K562 (cell line): ENCODE results near the gene LMF2. TPM values are rescaled to one million over a fixed set of nuclear protein-coding genes. Genes with fewer than 3 reads are reported as not detected.

ENCODE experiments used
- ATAC-seq: fragments of 200-7000 bp; cut with Tn5 transposase; 3 replicates; pipeline ENCODE4 v1.9.1; 2020; ENCODE audit warnings: moderate library complexity
- BruUV-seq: library from RNA; stranded (reverse); fragments of 400-500 nt; replicated peaks from 2 replicates; lab custom pipeline; 2021; lab: Mats Ljungman, UMichigan
- CTCF ChIA-PET: fragments of 300-600 bp; formaldehyde crosslinking; extraction: SDS; loops from one replicate; lab custom pipeline; 2021; ENCODE audit warnings: low intra/inter-chr PET ratio; lab: Yijun Ruan, JAX
- POLR2A ChIA-PET: fragments of 300-600, 350-650 bp; sonication (Branson Sonifier 250); formaldehyde crosslinking; extraction: SDS; loops from one replicate; lab custom pipeline; 2021; ENCODE audit warnings: antibody characterized with exemption, inconsistent platforms; lab: Yijun Ruan, JAX
- DNase-seq, 4 experiments: peaks; one replicate each; pipeline versions ENCODE4 v3.0.0 to v3.0.0-alpha.2; 2011 to 2018; ENCODE audit warnings: low spot score in 3 of 4, mixed read lengths in 3 of 4; ENCODE audit errors: extremely low read depth in 1 of 4
- FAIRE-seq: peaks from 2 replicates; lab custom pipeline; 2011; peaks lifted over from hg19 to GRCh38; lab: Jason Lieb, UNC
- H2AFZ ChIP-seq: 2 replicates; pipeline ENCODE4 v1.6.0; 2011; ENCODE audit warnings: low read depth, low read length, control low read depth, inconsistent platforms
- H3K27ac ChIP-seq: fragments of 200-600 bp; 3 replicates; pipeline ENCODE4 v1.8.0; 2011; ENCODE audit warnings: low read depth, mild to moderate bottlenecking, control low read depth, inconsistent platforms, low read length, moderate library complexity, mixed read lengths; ENCODE audit errors: extremely low read depth
- H3K27me3 ChIP-seq, 2 experiments: fragments of 300-600 bp in 1 of 2; 2 replicates in 1 of 2; 3 replicates in 1 of 2; pipeline versions ENCODE4 v1.6.0 to v1.8.0; 2011; ENCODE audit warnings: inconsistent platforms in 2 of 2, low read length in 2 of 2, mild to moderate bottlenecking in 1 of 2, mixed read lengths in 1 of 2, moderate library complexity in 1 of 2; ENCODE audit not compliant: control insufficient read depth in 2 of 2, insufficient read depth in 2 of 2
- H3K36me3 ChIP-seq: fragments of 300-600 bp; 3 replicates; pipeline ENCODE4 v1.8.0; 2011; ENCODE audit warnings: mild to moderate bottlenecking, low read length, inconsistent platforms; ENCODE audit not compliant: control insufficient read depth, insufficient read depth
- H3K4me1 ChIP-seq, 2 experiments: fragments of 200-600 bp in 1 of 2; replicated peaks in 1 of 2; 2 replicates in 1 of 2; 3 replicates in 1 of 2; pipeline versions ENCODE4 v1.5.1 to v1.8.0; 2011; ENCODE audit warnings: inconsistent platforms in 2 of 2, low read length in 2 of 2, mild to moderate bottlenecking in 1 of 2, mixed read lengths in 1 of 2, moderate library complexity in 1 of 2; ENCODE audit not compliant: control insufficient read depth in 2 of 2, insufficient read depth in 2 of 2
- H3K4me2 ChIP-seq: 2 replicates; pipeline ENCODE4 v1.6.1; 2011; ENCODE audit warnings: low read length, control low read depth, inconsistent platforms, mixed read lengths; ENCODE audit not compliant: insufficient read depth
- H3K4me3 ChIP-seq: fragments of 200-600 bp; sonication (generic), shearing (Covaris generic); 2 replicates; pipeline ENCODE4 v1.5.1; 2016; ENCODE audit warnings: control low read depth, inconsistent platforms
- H3K79me2 ChIP-seq: fragments of 200-600 bp; 3 replicates; pipeline ENCODE4 v1.8.0; 2011; ENCODE audit warnings: low read length, inconsistent platforms; ENCODE audit not compliant: control insufficient read depth, insufficient read depth
- H3K9ac ChIP-seq, 2 experiments: 2 replicates each; pipeline versions ENCODE4 v1.6.0 to v1.6.1; 2011; ENCODE audit warnings: low read depth in 2 of 2, low read length in 2 of 2, control low read depth in 1 of 2, inconsistent platforms in 1 of 2, mild to moderate bottlenecking in 1 of 2, mixed read lengths in 1 of 2; ENCODE audit not compliant: insufficient read depth in 1 of 2
- H3K9me1 ChIP-seq: one replicate; pipeline ENCODE4 v1.6.0; 2011; ENCODE audit warnings: inconsistent platforms, mild to moderate bottlenecking, low read length, moderate library complexity; ENCODE audit not compliant: control insufficient read depth, insufficient read depth
- H3K9me3 ChIP-seq: replicated peaks from 2 replicates; pipeline ENCODE4 v1.5.1; 2011; ENCODE audit warnings: low read depth, low read length, inconsistent platforms; ENCODE audit not compliant: control insufficient read depth, insufficient read depth
- H4K20me1 ChIP-seq: replicated peaks from 2 replicates; pipeline ENCODE4 v1.6.1; 2011; ENCODE audit warnings: low read length, inconsistent platforms, mixed read lengths; ENCODE audit not compliant: control insufficient read depth, insufficient read depth
- CHD1 ChIP-seq: fragments of 200-600 bp; sonication (generic); IDR thresholded peaks from one replicate; pipeline ENCODE4 v1.6.1; 2012; ENCODE audit warnings: mild to moderate bottlenecking, moderate library complexity, low read length, inconsistent platforms
- NELFE ChIP-seq: IDR thresholded peaks from 2 replicates; pipeline ENCODE4 v1.6.1; 2011; ENCODE audit warnings: mild to moderate bottlenecking; ENCODE audit not compliant: insufficient read depth, insufficient read length
- SAP30 ChIP-seq: fragments of 200-600 bp; sonication (generic); IDR thresholded peaks from 2 replicates; pipeline ENCODE4 v1.6.1; 2012; ENCODE audit warnings: borderline replicate concordance, low read depth, mild to moderate bottlenecking, moderate library complexity, low read length, control low read depth, inconsistent platforms; ENCODE audit not compliant: insufficient read depth, poor library complexity, severe bottlenecking
- WGBS: fragments of 100-300 bp; shearing (Covaris generic); methylation state at CpG from one replicate; pipeline ENCODE4 v1.1.6; 2016; ENCODE audit warnings: low coverage, mixed read lengths; ENCODE audit not compliant: insufficient coverage; ENCODE audit errors: missing lambda C conversion rate; 5-methylcytosine and 5-hydroxymethylcytosine counted together
- in situ Hi-C: fragments of 300-500 bp; cut with MboI; formaldehyde crosslinking; loops from 4 replicates; pipeline ENCODE4 v1.15.0; 2018; ENCODE audit warnings: inconsistent platforms, mixed read lengths
- intact Hi-C: fragments of 100-400 bp; cut with micrococcal nuclease; formaldehyde crosslinking; loops from 2 replicates; pipeline ENCODE4 v1.14.2; 2022
- polyA plus RNA-seq, 8 experiments: library from polyadenylated mRNA; depleted of rRNA in 4 of 8; stranded (reverse) in 5 of 8; unstranded in 3 of 8; fragments of >200 nt; fragmentation: Nextera tagmentation in 2 of 8; fragmentation: Illumina TruSeq in 1 of 8; extraction: Ambion mirVana in 2 of 8; extraction: Trizol in 1 of 8; gene quantifications; 2 replicates each; pipeline versions ENCODE4 v1.2.1 to v1.2.3, GENCODE V29; 2011 to 2014; ENCODE audit warnings: inconsistent platforms in 1 of 8, missing spikeins in 1 of 8
- total RNA-seq, 7 experiments: library from RNA; depleted of rRNA in 6 of 7; stranded (reverse); fragments of >200 nt in 6 of 7; fragmentation: Illumina TruSeq in 2 of 7; extraction: Trizol in 2 of 7; gene quantifications; 2 replicates each; pipeline versions ENCODE4 v1.2.1 to v1.2.3, GENCODE V29; 2011 to 2021; ENCODE audit warnings: low replicate concordance in 1 of 7

The LMF2 gene
- total and polyA plus RNA-seq, 9 of the 15 experiments (the other 6 are each of a cell fraction or from before 2014, with no cell fraction given): 0.08 to 37.1 (median 7.6) TPM

DNA sequence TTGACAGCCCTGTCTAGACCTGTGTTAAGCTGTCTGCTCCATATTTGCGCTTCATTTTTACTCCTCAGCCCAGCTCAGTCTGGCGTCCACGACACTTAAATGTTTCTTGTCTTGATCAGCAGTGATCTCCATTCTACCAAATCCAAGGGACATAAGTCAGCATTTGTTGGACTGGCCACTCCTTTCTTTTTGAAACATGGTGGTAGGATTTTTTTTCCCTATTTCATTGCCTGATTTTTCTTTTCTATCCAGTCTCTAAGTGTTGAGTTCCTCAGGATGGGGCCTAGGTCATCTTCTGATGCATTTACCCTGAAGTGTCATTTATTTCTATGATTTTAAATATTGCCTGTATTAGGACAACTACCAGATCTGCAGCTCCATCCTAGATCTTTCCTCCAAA lies 1.4 kb upstream of the LMF2 start:
- WGBS: 0% methylated on average over 3 of the region's 3 CpGs
- ChIA-PET POLR2A (interaction anchor here (0.6 to 5.7 kb wide), 5 partner anchors 9 to 186 kb away, joined by 3 to 65 read pairs (median 6); partner anchors contain the start of gene SCO2), CTCF (no interaction called here)
- FAIRE-seq (no peak), DNase-seq (no peak), ATAC-seq (peak; percentile 19)
- peaks cover 32% of the 10 kb centered on the region; the same call in 1 of the 3 replicates for H3K36me3 ChIP-seq
- intact Hi-C loops: no loop called here
- no peaks in the 10 kb centered on the region for H3K9me1 ChIP-seq
- peaks cover 59% of the 10 kb centered on the region for H3K79me2 ChIP-seq
- in situ Hi-C loops: no loop called here
- H3K4me3 ChIP-seq: peak overlapping the region; percentile 70
- H3K9me3 ChIP-seq: no peaks in the 10 kb centered on the region
- H4K20me1 ChIP-seq: no peaks in the 10 kb centered on the region
- peak; percentile 49 for TF ChIP-seq SAP30
- peak; percentile 60 for TF ChIP-seq CHD1
- TF ChIP-seq NELFE: no peak
- no peaks in the 10 kb centered on the region for H3K27me3 ChIP-seq
- H3K4me1 ChIP-seq: peaks cover 0 to 32% of the 10 kb centered on the region in 2 experiments; a peak in 3 of 5 replicates
- BruUV-seq: TSS peak; percentile 76
- peak overlapping the region; percentile 78 for H3K4me2 ChIP-seq
- H3K27ac ChIP-seq: peak overlapping the region; percentile 98
- no peak overlapping the region for H2AFZ ChIP-seq
- H3K9ac ChIP-seq: peak overlapping the region; percentile 87 to 99; a peak in 3 of 4 replicates
